Epithelial cell of proximal tubule (primary cell): ENCODE data around the gene SBNO1. TPM values are rescaled to one million over a fixed set of nuclear protein-coding genes. Genes with fewer than 3 reads are reported as not detected.
A peak's percentile ranks its signal among the peaks of the same experiment; 100 is the strongest.
"Not testable (repeated sequence)": the region's sequence is repeated elsewhere in the genome, so short reads cannot be mapped to it uniquely, and the experiment has no call there.

Experiments
- DNase-seq: peaks from one replicate; pipeline ENCODE4 v3.0.0-alpha.2; 2011; ENCODE audit warnings: low read depth
- H3K4me3 ChIP-seq: 2 replicates; pipeline ENCODE4 v1.5.1; 2011; ENCODE audit warnings: low read depth, mild to moderate bottlenecking, low read length
- CTCF ChIP-seq: conservative IDR thresholded peaks from 2 replicates; pipeline ENCODE4 v1.5.1; 2012; ENCODE audit warnings: low read depth, mild to moderate bottlenecking, low read length
- total RNA-seq: library from RNA; depleted of rRNA; stranded (reverse); fragments of >200 nt; gene quantifications from 2 replicates; pipeline ENCODE4 v1.2.3, GENCODE V29; 2015

The SBNO1 gene
- total RNA-seq, 1 donor from 2014 or later: 17.8 TPM

DNA sequence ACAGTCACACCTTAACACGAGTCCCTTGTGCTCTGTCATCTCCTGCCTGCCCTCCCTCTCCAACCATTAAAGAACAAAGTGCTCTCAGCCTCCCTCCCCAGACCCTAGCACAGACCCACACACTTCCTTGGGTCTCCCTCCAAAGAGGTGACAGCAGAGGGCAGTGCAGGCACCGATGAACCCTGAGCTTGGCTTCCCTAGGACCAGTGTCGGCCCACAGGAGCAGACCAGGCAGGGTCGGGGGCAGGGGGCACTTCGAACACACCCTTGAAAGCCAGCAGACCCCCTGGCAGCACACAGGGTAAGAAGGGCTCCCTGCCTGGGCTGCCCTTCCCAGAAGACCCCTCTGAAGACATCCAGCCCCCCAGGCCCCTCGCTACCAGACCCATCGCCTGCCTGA, 100.0 kb downstream of the SBNO1 start:
- no peak overlapping the region for H3K4me3 ChIP-seq
- DNase-seq: no peak
- TF ChIP-seq CTCF: peak; percentile 39

GRCh38 chr12:123263196-123263817, 101.3 kb downstream of the SBNO1 start:
- TF ChIP-seq CTCF: no peak
- H3K4me3 ChIP-seq: no peak overlapping the region
- DNase-seq: no peak

- no peak for DNase-seq
- no peak for TF ChIP-seq CTCF
- H3K4me3 ChIP-seq: no peak overlapping the region
Measured at GRCh38 chr12:123261196-123261595, 103.5 kb downstream of the SBNO1 start.

DNA sequence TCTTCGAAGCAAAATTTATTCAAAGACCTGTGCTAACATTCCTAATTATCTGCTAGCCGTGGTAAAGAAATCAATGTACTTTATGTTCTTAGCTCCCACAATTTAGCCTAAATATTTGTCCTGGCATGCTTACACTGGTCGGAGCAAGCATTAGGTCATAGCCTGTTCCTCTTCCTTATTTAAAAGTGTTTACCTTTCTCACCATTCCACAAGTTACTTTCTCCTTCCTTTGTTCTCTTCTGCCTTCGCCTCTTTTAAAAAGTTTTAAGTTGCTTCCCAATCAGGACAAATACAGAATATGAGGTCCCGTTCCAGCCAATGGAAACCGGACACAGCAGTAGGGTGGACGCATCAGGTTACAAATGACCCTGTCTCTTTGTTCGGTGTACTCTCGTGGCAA, 104.6 kb downstream of the SBNO1 start:
- DNase-seq: no peak
- TF ChIP-seq CTCF: no peak

GRCh38 chr12:123258593-123258992, 106.1 kb downstream of the SBNO1 start:
- no peak for TF ChIP-seq CTCF
- H3K4me3 ChIP-seq: no peak overlapping the region
- DNase-seq: no peak

More for the DNA sequence above, 104.6 kb downstream of the SBNO1 start:
- H3K4me3 ChIP-seq: no peak overlapping the region

DNA sequence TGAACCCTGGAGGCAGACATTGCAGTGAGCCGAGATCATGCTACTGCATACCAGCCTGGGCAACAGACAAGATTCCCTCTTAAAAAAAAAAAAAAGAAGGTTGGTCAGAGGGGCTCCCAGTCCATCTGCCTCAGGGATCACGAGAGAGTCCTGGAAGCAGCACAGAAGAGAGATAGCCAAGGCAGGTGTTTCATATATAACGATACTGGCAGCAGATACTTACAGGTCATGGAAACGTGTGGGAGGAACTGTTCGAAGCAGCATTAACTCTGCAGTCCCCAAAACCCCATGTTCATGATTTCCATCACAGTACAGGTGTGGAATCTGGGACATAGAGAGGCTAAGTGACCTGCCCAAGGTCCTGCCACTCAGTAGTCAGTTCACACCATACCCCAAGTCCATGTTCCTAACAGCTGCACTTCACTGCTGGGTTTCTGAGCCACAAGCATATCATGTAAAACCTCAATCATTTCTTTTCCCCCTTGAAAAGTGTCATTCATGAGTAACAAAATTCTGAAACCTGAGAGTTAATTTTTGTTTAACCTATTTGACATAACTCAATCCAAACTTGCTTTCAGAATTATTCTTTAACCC, 109.7 kb downstream of the SBNO1 start:
- H3K4me3 ChIP-seq: no peak overlapping the region
- DNase-seq: no peak
- TF ChIP-seq CTCF: no peak

GRCh38 chr12:123253641-123254459, 110.8 kb downstream of the SBNO1 start:
- no peak for DNase-seq
- no peak overlapping the region for H3K4me3 ChIP-seq
- TF ChIP-seq CTCF: no peak

DNA sequence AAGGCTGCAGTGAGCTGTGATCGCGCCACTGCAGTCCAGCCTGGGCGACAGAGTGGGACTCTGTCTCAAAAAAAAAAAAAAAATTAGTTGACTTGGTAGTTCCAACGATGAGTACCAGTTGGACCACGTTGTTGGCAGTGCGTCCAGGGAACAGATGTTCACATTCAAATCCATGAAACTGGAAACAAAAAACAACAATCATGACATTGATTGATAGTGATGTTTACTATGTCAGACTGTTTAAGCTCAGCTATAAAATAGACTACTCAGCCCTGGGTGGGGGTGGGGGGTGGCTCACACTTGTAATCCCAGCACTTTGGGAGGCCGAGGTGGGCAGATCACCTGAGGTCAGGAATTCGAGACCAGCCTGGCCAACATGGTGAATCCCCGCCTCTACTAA, 112.3 kb downstream of the SBNO1 start:
- DNase-seq, H3K4me3 ChIP-seq: not testable (repeated sequence)
